Colon (tissue), 2 donors: ENCODE results near the gene MCU.

ENCODE experiments used
- FAIRE-seq: peaks from 2 replicates; lab custom pipeline; 2012; peaks lifted over from hg19 to GRCh38; lab: Jason Lieb, UNC
- donor health status: control.
- donor health status: control.

The MCU gene

DNA sequence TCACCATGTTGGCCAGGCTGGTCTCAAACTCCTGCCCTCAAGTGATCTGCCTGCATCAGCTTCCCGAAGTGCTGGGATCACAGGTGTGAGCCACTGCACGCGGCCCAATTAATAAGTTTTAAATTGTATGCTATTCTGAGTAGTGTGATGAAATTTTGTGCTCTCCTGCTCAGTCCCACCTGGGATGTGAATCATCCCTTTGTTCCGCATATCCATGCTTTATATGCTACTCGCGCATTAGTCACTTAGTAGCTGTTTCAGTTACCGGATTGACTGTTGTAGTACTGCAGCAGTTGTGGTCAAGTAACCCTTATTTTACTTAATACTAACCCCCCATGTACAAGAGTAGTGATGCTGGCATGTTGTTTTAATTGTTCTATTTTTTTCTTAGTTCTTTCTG, 154.3 kb downstream of the MCU start:
- no peak for FAIRE-seq

DNA sequence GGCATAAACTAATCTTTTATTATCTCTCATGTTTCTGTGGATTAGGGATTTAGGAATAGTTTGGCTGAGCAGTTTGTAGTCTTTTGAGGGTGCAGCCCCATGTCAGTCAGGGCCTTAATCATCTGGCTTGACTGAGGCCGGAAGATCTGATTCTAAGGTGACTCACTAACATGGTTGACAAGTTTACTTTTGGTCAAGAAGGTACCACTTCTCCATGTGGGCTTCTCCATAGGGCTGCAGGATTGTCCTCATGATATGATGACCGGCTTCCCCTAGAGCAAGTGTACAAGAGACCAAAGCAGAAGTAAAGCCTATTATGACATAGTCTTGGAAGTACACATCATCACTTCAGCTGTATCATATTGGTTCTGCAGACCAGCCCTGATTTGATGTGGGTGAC, 155.7 kb downstream of the MCU start:
- no peak for FAIRE-seq

DNA sequence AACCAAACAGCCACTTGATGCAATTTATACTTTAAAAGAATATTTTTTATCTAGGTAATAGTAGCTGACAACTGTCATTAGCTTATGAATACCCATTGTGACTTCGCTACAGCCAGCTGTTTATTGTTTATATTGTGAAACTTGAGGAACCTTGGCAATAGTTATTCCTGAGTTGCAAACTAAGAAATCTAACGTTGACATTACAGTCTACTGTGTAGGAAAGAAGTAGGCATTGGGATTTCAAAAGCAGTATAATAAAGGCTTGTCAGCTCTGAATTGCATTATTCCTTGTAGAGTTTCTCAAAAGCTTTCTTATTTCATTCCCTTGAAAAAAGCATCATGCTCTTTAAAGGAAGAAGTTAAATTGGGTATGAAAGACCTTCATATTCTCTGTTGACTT, 158.9 kb downstream of the MCU start:
- no peak for FAIRE-seq

- FAIRE-seq: no peak
Observed at GRCh38 chr10:72851509-72851908, 159.6 kb downstream of the MCU start.

DNA sequence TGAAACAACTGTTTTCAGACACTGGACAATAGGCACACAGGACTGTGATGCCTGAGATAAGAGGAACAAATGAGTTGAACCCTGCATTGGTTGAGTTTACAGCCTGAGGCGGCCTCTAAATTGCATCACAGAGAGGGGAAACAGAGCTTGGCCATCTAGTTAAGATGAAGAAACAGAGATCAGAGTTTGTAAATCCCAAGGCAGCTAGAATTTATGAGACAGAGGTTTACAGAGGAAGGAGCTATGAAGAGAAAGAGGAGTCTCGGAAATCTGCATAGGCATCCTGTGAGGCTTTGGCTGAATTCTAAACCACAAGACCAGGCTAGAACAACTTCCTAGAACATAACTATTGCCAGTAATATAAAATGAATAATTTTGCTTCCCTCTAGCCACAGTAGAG, 160.6 kb downstream of the MCU start:
- FAIRE-seq: no peak

DNA sequence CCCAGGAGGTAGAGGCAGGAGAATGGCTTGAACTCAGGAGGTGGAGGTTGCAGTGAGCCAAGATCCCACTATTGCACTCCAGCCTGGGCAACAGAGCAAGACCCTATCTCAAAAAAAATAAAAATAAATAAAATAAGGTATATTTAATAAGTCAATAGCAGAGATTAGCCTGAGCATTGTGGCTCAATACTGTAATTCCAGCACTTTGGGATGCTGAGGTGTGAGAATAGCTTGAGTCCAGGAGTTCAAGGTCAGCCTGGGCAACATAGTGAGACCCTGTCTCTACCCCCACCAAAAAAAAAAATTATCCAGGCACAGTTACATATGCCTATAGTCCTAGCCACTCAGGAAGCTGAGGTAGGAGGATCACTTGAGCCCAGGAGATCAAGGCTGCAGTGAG, 163.2 kb downstream of the MCU start:
- no peak for FAIRE-seq

DNA sequence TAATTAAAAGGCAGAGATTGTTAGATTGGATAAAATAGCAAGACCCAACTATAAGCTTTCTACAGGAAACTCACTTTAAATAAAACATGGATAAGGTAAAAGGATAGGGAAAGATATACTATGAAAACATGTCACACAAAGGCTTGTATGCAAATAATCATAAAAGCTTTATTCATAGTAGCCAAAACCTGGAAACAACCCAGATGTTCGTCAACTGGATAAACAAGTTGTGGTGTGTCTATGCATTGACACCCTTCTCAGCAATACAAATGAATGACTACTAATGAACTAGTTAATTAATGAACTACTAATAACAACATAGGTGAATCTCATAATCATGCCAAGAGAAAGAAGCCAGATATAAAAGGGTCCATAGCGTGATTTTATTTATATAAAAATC, 163.8 kb downstream of the MCU start:
- no peak for FAIRE-seq

- FAIRE-seq: no peak
Observed at GRCh38 chr10:72858067-72858466, 166.1 kb downstream of the MCU start.

- FAIRE-seq: no peak
Observed at GRCh38 chr10:72862957-72863356, 171.0 kb downstream of the MCU start.

DNA sequence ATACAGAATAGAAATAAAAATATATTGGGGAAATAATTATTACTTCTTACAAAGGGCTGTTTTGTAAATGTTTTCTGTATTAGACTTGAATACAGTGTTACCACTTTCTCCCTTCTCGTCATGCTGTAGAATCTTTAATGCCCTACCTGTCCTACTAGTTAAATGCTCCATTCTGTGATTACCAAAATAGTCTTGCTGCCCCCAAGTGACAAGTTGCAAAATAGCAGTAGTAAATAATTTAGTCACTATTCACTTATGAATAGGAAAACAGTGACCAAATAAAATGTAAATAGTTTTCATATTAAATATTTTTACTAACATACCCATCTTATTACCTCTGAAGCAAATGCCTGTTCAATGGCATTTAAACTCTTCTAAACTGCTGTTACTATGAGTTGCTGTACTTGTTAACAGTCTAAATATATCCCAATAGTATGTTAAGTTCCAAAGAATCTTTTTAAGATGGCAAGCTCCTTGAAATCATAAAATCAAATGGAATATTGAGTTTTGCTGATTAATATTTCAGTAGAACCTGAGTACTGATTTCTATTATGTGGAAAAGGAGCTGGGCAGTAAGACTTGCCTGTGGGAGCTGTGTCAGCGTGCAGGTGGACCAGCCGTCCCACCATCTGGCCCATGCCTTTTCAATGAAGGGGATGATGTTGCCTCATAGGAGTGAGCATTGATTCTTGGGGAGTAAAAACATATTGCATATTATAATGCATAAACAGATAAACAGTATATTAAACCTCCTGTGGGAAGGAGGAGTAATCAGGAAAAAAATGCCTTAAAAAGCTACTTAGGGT, 183.5 kb downstream of the MCU start:
- FAIRE-seq: no peak

DNA sequence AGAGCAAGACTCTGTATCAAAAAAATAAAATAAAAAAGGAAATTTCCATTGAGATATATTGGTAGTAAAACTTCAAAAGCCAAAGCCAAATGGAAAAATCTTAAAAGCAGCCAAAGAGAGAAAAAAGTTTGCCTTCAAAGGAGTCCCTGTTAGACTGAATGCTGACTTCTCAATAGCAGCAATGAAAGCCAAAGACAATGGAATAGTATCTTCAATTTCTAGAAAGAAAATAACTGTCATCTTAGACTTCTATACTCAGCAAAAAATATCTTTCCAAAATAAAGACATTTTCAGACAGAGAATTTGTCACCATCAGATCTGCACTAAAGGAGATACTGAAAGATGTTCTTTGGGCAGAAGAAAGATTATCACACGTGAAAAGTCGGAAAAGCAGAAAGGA, 187.3 kb downstream of the MCU start:
- FAIRE-seq: no peak

- no peak for FAIRE-seq
Observed at GRCh38 chr10:72881291-72881690, 189.3 kb downstream of the MCU start.

GRCh38 chr10:72883861-72884260, 191.9 kb downstream of the MCU start:
- FAIRE-seq: no peak

DNA sequence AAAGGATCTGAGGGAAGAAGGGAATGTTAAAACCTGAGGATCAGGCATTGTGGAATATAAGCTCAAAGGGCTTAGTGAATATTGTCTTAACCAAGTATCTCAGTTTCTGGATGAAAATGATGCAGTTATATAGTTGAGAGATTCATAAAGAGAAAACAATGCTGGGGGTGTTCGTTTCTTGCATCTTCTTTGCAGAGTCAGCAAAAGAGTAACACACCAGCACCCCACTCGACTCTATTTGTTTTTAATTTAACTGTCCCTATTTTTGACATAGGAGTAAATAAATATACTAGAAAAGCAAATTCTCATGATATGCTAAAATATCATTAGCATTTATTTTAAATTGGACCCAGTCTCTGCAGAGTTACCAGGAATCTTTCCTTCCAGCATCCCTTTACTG, 194.0 kb downstream of the MCU start:
- no peak for FAIRE-seq

DNA sequence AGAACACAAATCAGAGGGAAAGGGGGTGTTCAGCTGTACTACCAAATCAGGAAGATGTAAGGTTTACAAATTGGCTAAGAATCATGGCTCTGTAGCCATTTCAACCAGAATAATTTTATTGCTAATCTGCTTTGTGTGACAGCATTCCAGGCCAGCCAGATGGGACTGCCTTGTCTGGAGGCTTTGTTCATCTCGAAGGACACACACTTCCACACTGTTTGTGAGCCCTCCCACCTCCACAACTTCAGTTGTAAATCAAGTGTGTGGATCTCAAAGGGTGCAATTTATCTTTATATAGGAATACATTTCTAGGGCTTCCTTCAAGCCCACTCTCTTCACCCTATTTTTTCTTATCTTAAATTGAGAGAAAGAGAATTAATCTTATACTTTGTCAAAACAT, 194.7 kb downstream of the MCU start:
- no peak for FAIRE-seq

DNA sequence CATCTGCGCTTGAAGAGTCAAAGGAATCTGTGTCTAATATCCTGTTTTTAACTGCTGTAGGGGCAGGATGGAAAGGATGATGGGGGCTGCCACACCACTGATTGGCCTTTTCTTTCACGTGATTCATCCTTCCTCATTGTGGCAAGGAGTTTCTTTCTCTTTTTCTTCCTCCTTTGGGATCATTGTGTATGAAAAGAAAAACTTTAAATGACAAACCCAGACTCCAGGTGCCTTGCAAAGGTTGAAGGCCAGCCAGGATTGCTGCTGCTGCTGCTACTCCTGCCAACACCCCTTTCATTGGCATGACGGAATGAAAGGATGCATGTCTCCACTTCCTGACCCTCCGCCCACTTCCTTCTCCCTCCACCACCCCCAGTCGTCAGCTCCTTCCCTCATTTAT, 195.1 kb downstream of the MCU start:
- no peak for FAIRE-seq

GRCh38 chr10:72888151-72888638, 196.3 kb downstream of the MCU start:
- no peak for FAIRE-seq

DNA sequence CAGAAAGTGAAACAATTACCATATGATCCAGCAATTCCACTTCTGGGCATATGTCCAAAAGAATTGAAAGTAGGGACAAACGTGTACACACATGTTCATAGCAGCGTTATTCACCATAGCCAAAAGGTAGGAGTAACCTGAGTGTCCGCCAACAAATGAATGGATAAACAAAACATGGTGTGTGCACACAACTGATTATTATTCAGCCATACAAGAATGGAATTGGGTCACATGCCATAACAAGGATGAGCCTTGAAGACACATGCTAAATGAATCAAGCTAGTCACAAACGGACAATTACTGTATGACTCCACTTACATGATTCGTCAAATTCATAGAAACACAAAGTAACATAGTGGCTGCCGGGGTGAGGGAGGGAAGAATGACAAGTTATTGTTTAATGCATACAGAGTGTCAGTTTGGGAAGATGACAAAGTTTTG, 197.5 kb downstream of the MCU start:
- FAIRE-seq: no peak

DNA sequence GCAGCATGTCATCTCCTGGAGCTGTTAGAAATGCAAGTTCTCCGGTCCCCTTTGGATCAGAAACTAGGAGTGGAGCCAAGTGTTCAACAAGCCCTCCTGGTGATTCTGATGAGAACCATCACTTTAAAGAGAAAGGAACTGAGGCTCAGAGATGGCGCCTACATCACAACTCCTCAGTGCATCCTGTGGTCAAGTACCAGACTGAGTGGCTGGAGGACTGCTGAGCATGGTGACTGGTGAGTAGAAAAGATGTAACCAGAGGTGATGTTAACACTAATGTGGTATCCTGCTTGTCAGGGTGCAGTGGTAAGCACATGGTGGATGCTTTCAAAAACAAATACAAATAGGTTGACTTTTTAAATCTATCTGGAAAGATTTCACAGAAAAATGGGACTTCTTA, 198.1 kb downstream of the MCU start:
- FAIRE-seq: no peak

GRCh38 chr10:72893136-72893798, 201.3 kb downstream of the MCU start, which contains the start of gene OIT3:
TSS of gene OIT3 (plus strand) at chr10:72893739. CDS start at chr10:72893799, 60 bp downstream.
- FAIRE-seq: no peak

DNA sequence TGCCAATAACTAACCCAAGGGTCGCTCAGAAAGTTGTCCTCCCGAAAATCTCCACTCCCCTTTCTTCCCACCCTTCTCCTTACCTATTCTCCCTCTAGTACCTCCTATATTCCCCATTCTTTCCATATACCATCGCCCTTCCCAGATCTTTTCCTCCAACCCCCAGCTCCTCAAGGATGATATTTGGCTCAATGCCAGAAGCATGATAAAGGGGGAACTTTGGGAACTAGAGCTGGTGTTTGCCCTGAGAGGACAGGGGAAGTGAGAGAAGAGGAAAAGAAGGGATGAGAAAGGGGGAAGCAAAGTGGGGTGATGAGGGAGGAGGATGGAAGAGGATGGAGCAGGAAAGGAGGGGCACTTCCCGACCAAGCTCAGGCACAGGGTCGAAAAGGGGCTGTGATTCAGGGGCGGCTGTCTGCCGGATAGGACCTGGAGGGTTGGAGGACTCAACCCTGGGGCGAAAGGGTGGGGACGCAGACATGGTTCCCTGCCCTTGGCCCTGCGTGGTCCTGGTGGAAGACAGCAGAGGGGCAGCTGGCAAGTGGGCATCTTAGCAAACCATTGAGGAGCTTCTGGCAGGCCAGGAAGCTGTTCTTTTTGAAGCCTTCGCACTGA, 203.4 kb downstream of the MCU start:
- no peak for FAIRE-seq

DNA sequence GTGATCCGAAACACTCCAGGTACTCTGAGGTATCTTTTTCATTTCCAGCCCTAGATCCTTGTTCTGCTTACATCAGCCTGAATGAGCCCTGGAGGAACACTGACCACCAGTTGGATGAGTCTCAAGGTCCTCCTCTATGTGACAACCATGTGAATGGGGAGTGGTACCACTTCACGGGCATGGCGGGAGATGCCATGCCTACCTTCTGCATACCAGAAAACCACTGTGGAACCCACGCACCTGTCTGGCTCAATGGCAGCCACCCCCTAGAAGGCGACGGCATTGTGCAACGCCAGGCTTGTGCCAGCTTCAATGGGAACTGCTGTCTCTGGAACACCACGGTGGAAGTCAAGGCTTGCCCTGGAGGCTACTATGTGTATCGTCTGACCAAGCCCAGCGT, 206.7 kb downstream of the MCU start:
- no peak for FAIRE-seq

- FAIRE-seq: no peak
Observed at GRCh38 chr10:72899545-72899944, 207.6 kb downstream of the MCU start.
